ENCODE data around the gene ZBTB45. TPM values are rescaled to one million over a fixed set of nuclear protein-coding genes. Genes with fewer than 3 reads are reported as not detected.

Gene ZBTB45
- total RNA-seq, 1 experiment from 2014 or later, result 19.7 TPM

DNA sequence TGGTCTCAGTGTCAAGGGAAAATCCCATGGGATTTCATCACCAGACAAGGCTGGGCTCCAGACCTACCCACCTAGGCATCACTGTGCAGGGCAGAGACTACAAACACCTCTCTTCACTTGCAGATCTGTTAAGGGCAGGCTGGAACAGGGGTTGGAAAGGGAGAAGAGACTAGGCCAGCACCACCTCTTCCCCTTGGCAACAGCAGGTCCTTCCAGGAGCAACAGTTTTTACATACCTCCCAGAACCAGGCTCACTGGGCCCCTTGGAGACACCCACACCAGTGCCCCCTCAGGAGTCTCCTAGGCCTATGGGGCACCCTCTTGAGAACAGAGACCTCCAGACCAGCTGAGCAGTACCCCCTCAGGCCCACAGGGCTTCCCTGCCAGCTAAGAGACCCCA is 41.3 kb upstream of the ZBTB45 start (continued):
- TF ChIP-seq, protein P1, sequence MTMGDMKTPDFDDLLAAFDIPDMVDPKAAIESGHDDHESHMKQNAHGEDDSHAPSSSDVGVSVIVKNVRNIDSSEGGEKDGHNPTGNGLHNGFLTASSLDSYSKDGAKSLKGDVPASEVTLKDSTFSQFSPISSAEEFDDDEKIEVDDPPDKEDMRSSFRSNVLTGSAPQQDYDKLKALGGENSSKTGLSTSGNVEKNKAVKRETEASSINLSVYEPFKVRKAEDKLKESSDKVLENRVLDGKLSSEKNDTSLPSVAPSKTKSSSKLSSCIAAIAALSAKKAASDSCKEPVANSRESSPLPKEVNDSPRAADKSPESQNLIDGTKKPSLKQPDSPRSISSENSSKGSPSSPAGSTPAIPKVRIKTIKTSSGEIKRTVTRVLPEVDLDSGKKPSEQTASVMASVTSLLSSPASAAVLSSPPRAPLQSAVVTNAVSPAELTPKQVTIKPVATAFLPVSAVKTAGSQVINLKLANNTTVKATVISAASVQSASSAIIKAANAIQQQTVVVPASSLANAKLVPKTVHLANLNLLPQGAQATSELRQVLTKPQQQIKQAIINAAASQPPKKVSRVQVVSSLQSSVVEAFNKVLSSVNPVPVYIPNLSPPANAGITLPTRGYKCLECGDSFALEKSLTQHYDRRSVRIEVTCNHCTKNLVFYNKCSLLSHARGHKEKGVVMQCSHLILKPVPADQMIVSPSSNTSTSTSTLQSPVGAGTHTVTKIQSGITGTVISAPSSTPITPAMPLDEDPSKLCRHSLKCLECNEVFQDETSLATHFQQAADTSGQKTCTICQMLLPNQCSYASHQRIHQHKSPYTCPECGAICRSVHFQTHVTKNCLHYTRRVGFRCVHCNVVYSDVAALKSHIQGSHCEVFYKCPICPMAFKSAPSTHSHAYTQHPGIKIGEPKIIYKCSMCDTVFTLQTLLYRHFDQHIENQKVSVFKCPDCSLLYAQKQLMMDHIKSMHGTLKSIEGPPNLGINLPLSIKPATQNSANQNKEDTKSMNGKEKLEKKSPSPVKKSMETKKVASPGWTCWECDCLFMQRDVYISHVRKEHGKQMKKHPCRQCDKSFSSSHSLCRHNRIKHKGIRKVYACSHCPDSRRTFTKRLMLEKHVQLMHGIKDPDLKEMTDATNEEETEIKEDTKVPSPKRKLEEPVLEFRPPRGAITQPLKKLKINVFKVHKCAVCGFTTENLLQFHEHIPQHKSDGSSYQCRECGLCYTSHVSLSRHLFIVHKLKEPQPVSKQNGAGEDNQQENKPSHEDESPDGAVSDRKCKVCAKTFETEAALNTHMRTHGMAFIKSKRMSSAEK (CRISPR knock-in tag; IDR thresholded peaks at IDR 0.05; ENCODE audit: borderline replicate concordance), result no peak
- TF ChIP-seq, protein P2, sequence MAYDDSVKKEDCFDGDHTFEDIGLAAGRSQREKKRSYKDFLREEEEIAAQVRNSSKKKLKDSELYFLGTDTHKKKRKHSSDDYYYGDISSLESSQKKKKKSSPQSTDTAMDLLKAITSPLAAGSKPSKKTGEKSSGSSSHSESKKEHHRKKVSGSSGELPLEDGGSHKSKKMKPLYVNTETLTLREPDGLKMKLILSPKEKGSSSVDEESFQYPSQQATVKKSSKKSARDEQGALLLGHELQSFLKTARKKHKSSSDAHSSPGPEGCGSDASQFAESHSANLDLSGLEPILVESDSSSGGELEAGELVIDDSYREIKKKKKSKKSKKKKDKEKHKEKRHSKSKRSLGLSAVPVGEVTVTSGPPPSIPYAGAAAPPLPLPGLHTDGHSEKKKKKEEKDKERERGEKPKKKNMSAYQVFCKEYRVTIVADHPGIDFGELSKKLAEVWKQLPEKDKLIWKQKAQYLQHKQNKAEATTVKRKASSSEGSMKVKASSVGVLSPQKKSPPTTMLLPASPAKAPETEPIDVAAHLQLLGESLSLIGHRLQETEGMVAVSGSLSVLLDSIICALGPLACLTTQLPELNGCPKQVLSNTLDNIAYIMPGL (CRISPR knock-in tag; IDR thresholded peaks at IDR 0.05), result no peak
- TF ChIP-seq, protein P3, sequence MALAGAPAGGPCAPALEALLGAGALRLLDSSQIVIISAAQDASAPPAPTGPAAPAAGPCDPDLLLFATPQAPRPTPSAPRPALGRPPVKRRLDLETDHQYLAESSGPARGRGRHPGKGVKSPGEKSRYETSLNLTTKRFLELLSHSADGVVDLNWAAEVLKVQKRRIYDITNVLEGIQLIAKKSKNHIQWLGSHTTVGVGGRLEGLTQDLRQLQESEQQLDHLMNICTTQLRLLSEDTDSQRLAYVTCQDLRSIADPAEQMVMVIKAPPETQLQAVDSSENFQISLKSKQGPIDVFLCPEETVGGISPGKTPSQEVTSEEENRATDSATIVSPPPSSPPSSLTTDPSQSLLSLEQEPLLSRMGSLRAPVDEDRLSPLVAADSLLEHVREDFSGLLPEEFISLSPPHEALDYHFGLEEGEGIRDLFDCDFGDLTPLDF (CRISPR knock-in tag; IDR thresholded peaks at IDR 0.05), result no peak
- TF ChIP-seq FOXP1 (CRISPR knock-in tag; IDR thresholded peaks at IDR 0.05; ENCODE audit: borderline replicate concordance) (no peak), KAT7 (CRISPR knock-in tag; IDR thresholded peaks at IDR 0.05; ENCODE audit: borderline replicate concordance) (no peak), GTF2I (CRISPR knock-in tag; conservative IDR thresholded peaks at IDR 0.05) (no peak), SMAD4 (CRISPR knock-in tag; IDR thresholded peaks at IDR 0.05) (no peak), ETV6 (CRISPR knock-in tag; IDR thresholded peaks at IDR 0.05) (no peak)
- TF ChIP-seq, protein P4, sequence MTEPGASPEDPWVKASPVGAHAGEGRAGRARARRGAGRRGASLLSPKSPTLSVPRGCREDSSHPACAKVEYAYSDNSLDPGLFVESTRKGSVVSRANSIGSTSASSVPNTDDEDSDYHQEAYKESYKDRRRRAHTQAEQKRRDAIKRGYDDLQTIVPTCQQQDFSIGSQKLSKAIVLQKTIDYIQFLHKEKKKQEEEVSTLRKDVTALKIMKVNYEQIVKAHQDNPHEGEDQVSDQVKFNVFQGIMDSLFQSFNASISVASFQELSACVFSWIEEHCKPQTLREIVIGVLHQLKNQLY (CRISPR knock-in tag; IDR thresholded peaks at IDR 0.05), result no peak
- TF ChIP-seq, protein P5, sequence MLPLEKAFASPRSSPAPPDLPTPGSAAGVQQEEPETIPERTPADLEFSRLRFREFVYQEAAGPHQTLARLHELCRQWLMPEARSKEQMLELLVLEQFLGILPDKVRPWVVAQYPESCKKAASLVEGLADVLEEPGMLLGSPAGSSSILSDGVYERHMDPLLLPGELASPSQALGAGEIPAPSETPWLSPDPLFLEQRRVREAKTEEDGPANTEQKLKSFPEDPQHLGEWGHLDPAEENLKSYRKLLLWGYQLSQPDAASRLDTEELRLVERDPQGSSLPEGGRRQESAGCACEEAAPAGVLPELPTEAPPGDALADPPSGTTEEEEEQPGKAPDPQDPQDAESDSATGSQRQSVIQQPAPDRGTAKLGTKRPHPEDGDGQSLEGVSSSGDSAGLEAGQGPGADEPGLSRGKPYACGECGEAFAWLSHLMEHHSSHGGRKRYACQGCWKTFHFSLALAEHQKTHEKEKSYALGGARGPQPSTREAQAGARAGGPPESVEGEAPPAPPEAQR (CRISPR knock-in tag; IDR thresholded peaks at IDR 0.05), result no peak

DNA sequence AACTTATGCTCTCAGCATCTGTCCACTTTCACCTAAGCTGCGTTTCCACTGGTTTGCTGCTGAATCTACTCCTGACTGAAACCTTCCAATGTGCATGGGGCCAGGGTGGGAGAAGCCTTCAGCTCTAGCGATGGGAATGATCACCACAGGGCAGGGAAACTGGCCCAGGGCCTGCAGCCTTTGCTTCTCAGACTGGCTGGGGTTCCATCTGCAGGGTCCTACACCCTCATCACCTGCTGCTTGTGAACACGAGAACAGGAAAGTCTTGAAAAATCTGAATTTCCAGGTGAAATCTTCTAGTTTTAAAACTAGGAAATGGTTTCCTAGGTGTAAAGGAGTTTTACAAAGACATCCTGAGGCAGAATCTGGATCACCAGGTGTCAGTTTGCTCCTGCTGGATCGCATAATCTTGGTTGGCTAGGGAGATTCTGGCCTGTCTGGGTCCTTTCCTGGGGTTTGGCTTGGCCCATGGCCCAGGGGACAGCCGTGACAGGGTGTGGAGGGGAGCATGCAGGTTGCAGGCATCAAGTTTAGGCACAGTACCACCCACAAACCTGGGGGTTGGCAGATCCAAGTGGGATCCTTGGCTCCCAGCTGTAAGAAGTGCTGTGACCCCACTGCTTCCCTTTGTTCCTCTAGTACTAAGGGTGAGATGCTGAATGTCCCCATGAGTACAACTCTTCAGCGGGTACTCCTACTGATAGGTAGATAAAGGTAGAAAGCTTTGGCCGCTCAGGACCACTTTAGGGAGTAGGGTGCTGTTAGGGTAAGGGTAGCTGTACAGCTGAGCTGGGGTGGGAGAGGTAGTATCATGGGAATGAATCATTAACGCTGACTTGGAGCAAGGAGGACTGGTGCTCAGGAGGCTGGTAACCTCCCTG is 40.6 kb upstream of the ZBTB45 start:
- peaks cover 56% of the 10 kb centered on the region for H3K27me3 Mint-ChIP-seq (ENCODE audit: low read depth)
- H3K27ac Mint-ChIP-seq, result no peak overlapping the region
- TF ChIP-seq, protein P6, sequence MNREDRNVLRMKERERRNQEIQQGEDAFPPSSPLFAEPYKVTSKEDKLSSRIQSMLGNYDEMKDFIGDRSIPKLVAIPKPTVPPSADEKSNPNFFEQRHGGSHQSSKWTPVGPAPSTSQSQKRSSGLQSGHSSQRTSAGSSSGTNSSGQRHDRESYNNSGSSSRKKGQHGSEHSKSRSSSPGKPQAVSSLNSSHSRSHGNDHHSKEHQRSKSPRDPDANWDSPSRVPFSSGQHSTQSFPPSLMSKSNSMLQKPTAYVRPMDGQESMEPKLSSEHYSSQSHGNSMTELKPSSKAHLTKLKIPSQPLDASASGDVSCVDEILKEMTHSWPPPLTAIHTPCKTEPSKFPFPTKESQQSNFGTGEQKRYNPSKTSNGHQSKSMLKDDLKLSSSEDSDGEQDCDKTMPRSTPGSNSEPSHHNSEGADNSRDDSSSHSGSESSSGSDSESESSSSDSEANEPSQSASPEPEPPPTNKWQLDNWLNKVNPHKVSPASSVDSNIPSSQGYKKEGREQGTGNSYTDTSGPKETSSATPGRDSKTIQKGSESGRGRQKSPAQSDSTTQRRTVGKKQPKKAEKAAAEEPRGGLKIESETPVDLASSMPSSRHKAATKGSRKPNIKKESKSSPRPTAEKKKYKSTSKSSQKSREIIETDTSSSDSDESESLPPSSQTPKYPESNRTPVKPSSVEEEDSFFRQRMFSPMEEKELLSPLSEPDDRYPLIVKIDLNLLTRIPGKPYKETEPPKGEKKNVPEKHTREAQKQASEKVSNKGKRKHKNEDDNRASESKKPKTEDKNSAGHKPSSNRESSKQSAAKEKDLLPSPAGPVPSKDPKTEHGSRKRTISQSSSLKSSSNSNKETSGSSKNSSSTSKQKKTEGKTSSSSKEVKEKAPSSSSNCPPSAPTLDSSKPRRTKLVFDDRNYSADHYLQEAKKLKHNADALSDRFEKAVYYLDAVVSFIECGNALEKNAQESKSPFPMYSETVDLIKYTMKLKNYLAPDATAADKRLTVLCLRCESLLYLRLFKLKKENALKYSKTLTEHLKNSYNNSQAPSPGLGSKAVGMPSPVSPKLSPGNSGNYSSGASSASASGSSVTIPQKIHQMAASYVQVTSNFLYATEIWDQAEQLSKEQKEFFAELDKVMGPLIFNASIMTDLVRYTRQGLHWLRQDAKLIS (CRISPR knock-in tag; IDR thresholded peaks at IDR 0.05; ENCODE audit: borderline replicate concordance), result no peak
- TF ChIP-seq NR3C1 (CRISPR knock-in tag; conservative IDR thresholded peaks at IDR 0.05; ENCODE audit: low read depth) (no peak), NFYB (CRISPR knock-in tag; conservative IDR thresholded peaks at IDR 0.05; ENCODE audit: low read depth) (no peak), NR1H2 (CRISPR knock-in tag; IDR thresholded peaks at IDR 0.05) (no peak)
- TF ChIP-seq, protein P7, sequence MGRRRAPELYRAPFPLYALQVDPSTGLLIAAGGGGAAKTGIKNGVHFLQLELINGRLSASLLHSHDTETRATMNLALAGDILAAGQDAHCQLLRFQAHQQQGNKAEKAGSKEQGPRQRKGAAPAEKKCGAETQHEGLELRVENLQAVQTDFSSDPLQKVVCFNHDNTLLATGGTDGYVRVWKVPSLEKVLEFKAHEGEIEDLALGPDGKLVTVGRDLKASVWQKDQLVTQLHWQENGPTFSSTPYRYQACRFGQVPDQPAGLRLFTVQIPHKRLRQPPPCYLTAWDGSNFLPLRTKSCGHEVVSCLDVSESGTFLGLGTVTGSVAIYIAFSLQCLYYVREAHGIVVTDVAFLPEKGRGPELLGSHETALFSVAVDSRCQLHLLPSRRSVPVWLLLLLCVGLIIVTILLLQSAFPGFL (CRISPR knock-in tag; IDR thresholded peaks at IDR 0.05; ENCODE audit: borderline replicate concordance), result no peak
- TF ChIP-seq, protein P8, sequence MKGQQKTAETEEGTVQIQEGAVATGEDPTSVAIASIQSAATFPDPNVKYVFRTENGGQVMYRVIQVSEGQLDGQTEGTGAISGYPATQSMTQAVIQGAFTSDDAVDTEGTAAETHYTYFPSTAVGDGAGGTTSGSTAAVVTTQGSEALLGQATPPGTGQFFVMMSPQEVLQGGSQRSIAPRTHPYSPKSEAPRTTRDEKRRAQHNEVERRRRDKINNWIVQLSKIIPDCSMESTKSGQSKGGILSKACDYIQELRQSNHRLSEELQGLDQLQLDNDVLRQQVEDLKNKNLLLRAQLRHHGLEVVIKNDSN (CRISPR knock-in tag; IDR thresholded peaks at IDR 0.05), result no peak
- TF ChIP-seq, protein P5 (CRISPR knock-in tag; IDR thresholded peaks at IDR 0.05), result no peak

More for the DNA sequence above, 40.6 kb upstream of the ZBTB45 start:
- no peaks in the 10 kb centered on the region for H3K9me3 Mint-ChIP-seq
- CTCF ChIA-PET, result interaction anchor here (1.0 to 3.6 kb wide), 6 partner anchors 14 to 46 kb away, joined by 3 to 20 read pairs (median 11); partner anchors contain the start of gene ZBTB45
- peak overlapping the region; percentile 97 for H3K4me3 Mint-ChIP-seq
- POLR2A ChIA-PET, result interaction anchor here (0.6 to 2.8 kb wide), 5 partner anchors 11 to 40 kb away, joined by 3 to 12 read pairs (median 8); partner anchors contain the start of genes TRIM28 and ZBTB45
- H3K4me1 Mint-ChIP-seq, result peaks cover 36% of the 10 kb centered on the region
- ATAC-seq (no peak), DNase-seq (ENCODE audit: low spot score) (no peak)
- peaks cover 14% of the 10 kb centered on the region for H3K36me3 Mint-ChIP-seq

All from WTC11 (cell line).